ENCODE measurements around the gene CRIM1. TPM values are rescaled to one million over a fixed set of nuclear protein-coding genes. Genes with fewer than 3 reads are reported as not detected.

Gene CRIM1
- total RNA-seq, 1 donor from 2014 or later, result 60.4 TPM

DNA sequence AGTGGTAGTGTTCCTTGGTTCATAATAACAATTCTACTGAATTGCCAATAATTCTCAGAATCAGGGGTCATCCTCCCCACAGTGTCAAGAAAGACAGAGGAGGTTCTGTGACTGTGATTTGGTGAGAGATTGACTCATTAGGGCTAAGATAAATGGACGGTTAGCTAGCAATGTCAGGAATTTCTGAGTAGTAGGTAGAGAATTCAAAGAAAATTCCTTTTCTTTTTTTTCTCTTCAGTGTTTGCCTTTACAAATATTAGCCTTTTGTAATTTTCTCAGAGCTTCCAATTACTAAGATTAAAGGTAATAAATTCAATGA, 16.8 kb upstream of the CRIM1 start:
- Histone ChIP-seq H3K9me3 (no peaks in the 10 kb centered on the region), H3K27ac (no peak overlapping the region), H3K36me3 (no peaks in the 10 kb centered on the region), H3K4me3 (no peak overlapping the region), H3K4me1 (no peaks in the 10 kb centered on the region), H3K27me3 (no peaks in the 10 kb centered on the region)
- intact Hi-C loops (cut with DNase I), result no loop called here
- DNase-seq (ENCODE audit: extremely low spot score in 2 of 2), result no peak
- TF ChIP-seq POLR2A (IDR thresholded peaks at IDR 0.05) (no peak), POLR2AphosphoS5 (IDR thresholded peaks at IDR 0.05; ENCODE audit: insufficient read depth in 1 of 2, low read depth in 1 of 2) (no peak)
- TF ChIP-seq, protein P1, sequence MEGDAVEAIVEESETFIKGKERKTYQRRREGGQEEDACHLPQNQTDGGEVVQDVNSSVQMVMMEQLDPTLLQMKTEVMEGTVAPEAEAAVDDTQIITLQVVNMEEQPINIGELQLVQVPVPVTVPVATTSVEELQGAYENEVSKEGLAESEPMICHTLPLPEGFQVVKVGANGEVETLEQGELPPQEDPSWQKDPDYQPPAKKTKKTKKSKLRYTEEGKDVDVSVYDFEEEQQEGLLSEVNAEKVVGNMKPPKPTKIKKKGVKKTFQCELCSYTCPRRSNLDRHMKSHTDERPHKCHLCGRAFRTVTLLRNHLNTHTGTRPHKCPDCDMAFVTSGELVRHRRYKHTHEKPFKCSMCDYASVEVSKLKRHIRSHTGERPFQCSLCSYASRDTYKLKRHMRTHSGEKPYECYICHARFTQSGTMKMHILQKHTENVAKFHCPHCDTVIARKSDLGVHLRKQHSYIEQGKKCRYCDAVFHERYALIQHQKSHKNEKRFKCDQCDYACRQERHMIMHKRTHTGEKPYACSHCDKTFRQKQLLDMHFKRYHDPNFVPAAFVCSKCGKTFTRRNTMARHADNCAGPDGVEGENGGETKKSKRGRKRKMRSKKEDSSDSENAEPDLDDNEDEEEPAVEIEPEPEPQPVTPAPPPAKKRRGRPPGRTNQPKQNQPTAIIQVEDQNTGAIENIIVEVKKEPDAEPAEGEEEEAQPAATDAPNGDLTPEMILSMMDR (IDR thresholded peaks at IDR 0.05), result no peak

GRCh38 chr2:36339607-36340218, 15.9 kb upstream of the CRIM1 start:
- Histone ChIP-seq H3K4me3 (no peak overlapping the region), H3K4me1 (no peaks in the 10 kb centered on the region), H3K36me3 (no peaks in the 10 kb centered on the region), H3K27ac (no peak overlapping the region), H3K9me3 (no peaks in the 10 kb centered on the region), H3K27me3 (no peaks in the 10 kb centered on the region)
- intact Hi-C loops (cut with DNase I), result no loop called here
- no peak for DNase-seq (ENCODE audit: extremely low spot score in 2 of 2)
- TF ChIP-seq, protein P1 (IDR thresholded peaks at IDR 0.05), result no peak
- TF ChIP-seq POLR2A (IDR thresholded peaks at IDR 0.05), result no peak
- no peak for TF ChIP-seq POLR2AphosphoS5 (IDR thresholded peaks at IDR 0.05; ENCODE audit: insufficient read depth in 1 of 2, low read depth in 1 of 2)

- Histone ChIP-seq H3K36me3 (no peaks in the 10 kb centered on the region), H3K27ac (no peak overlapping the region), H3K9me3 (no peaks in the 10 kb centered on the region), H3K4me3 (no peak overlapping the region), H3K4me1 (no peaks in the 10 kb centered on the region), H3K27me3 (no peaks in the 10 kb centered on the region)
- DNase-seq (ENCODE audit: extremely low spot score in 2 of 2), result no peak
- intact Hi-C loops (cut with DNase I), result no loop called here
- TF ChIP-seq POLR2A (IDR thresholded peaks at IDR 0.05) (no peak), POLR2AphosphoS5 (IDR thresholded peaks at IDR 0.05; ENCODE audit: insufficient read depth in 1 of 2, low read depth in 1 of 2) (no peak)
- TF ChIP-seq, protein P1 (IDR thresholded peaks at IDR 0.05), result no peak
Measured at GRCh38 chr2:36343606-36344005, 12.0 kb upstream of the CRIM1 start.

DNA sequence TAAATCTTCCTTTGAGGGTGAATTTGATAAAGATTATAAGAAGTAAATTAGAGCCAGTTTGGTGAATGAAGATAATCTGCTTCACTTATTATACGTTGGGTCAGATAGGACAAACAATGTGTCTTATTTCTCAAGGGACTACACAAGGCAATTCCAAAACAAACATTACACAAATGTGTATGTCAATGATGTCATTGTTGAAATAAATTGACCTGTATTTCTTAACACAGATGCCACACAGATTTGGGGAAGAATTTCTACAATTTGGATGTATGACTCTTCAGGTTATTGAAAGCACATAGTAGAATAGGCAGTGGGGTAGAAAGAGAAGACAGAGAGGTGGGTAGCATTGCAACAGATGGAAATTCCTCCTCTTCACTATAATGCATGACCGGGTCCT, 6.9 kb upstream of the CRIM1 start:
- intact Hi-C loops (cut with DNase I), result no loop called here

DNA sequence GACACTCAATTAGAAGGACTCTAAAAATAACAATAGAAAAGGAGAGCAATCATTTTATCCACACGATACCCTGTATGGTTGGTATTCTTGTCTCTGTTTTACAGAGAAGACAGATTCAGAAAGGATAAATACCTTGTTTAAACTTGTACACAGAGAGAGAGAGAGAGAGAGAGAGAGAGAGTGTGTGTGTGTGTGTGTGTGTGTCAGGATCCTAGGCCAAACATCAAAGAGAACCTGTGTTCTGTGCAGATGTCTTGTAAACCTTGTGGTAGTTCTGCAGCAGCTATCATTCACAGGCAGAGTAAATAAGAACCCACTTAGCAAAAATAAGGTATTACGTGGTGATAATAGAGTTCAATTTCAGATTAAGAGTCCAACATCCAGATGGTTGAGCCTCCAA, 4.3 kb upstream of the CRIM1 start:
- no peak for DNase-seq (ENCODE audit: extremely low spot score in 2 of 2)
- no peaks in the 10 kb centered on the region for H3K9me3 ChIP-seq
- H3K27me3 ChIP-seq, result no peaks in the 10 kb centered on the region
- H3K36me3 ChIP-seq, result no peaks in the 10 kb centered on the region
- intact Hi-C loops (cut with DNase I), result loop anchor here (10.0 kb wide), 3 partner anchors 104 to 434 kb away; no protein-coding TSS in a partner anchor
- H3K4me3 ChIP-seq, result no peak overlapping the region
- TF ChIP-seq, protein P1 (IDR thresholded peaks at IDR 0.05), result no peak
- no peak overlapping the region for H3K27ac ChIP-seq
- H3K4me1 ChIP-seq, result peaks cover 11% of the 10 kb centered on the region

More for the DNA sequence above, 6.9 kb upstream of the CRIM1 start:
- TF ChIP-seq POLR2AphosphoS5 (IDR thresholded peaks at IDR 0.05; ENCODE audit: insufficient read depth in 1 of 2, low read depth in 1 of 2), result no peak
- TF ChIP-seq, protein P1 (IDR thresholded peaks at IDR 0.05), result no peak
- no peak for TF ChIP-seq POLR2A (IDR thresholded peaks at IDR 0.05)
- H3K27me3 ChIP-seq, result no peaks in the 10 kb centered on the region
- no peaks in the 10 kb centered on the region for H3K9me3 ChIP-seq
- H3K27ac ChIP-seq, result no peak overlapping the region
- H3K36me3 ChIP-seq, result no peaks in the 10 kb centered on the region
- no peaks in the 10 kb centered on the region for H3K4me1 ChIP-seq
- no peak overlapping the region for H3K4me3 ChIP-seq
- DNase-seq (ENCODE audit: extremely low spot score in 2 of 2), result no peak

Measured in vagina (tissue), 2 donors.